ENCODE measurements around the gene PAQR4.

- TF ChIP-seq, protein P1, sequence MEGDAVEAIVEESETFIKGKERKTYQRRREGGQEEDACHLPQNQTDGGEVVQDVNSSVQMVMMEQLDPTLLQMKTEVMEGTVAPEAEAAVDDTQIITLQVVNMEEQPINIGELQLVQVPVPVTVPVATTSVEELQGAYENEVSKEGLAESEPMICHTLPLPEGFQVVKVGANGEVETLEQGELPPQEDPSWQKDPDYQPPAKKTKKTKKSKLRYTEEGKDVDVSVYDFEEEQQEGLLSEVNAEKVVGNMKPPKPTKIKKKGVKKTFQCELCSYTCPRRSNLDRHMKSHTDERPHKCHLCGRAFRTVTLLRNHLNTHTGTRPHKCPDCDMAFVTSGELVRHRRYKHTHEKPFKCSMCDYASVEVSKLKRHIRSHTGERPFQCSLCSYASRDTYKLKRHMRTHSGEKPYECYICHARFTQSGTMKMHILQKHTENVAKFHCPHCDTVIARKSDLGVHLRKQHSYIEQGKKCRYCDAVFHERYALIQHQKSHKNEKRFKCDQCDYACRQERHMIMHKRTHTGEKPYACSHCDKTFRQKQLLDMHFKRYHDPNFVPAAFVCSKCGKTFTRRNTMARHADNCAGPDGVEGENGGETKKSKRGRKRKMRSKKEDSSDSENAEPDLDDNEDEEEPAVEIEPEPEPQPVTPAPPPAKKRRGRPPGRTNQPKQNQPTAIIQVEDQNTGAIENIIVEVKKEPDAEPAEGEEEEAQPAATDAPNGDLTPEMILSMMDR (IDR thresholded peaks at IDR 0.05), result no peak
- TF ChIP-seq POLR2A (IDR thresholded peaks at IDR 0.05), result no peak
These were observed 13.3 kb downstream of the PAQR4 start for GRCh38 chr16:2982402-2982801.
